Activated naive CD8-positive, alpha-beta T cell (primary cell): ENCODE data around the gene NRXN2.

Experiments
- H3K27ac Mint-ChIP-seq: one replicate; pipeline ENCODE4 v1.8.0; 2021; ENCODE audit warnings: mixed read lengths
- H3K27me3 Mint-ChIP-seq: one replicate; pipeline ENCODE4 v1.8.0; 2021; ENCODE audit warnings: mixed read lengths
- H3K36me3 Mint-ChIP-seq: one replicate; pipeline ENCODE4 v1.8.0; 2021; ENCODE audit warnings: mixed read lengths
- H3K4me1 Mint-ChIP-seq: one replicate; pipeline ENCODE4 v1.8.0; 2021; ENCODE audit warnings: low read depth, mixed read lengths
- H3K4me3 Mint-ChIP-seq: one replicate; pipeline ENCODE4 v1.8.0; 2021; ENCODE audit warnings: mild to moderate bottlenecking, mixed read lengths
- H3K9me3 Mint-ChIP-seq: one replicate; pipeline ENCODE4 v1.8.0; 2021; ENCODE audit warnings: low read depth, mixed read lengths

The NRXN2 gene

DNA sequence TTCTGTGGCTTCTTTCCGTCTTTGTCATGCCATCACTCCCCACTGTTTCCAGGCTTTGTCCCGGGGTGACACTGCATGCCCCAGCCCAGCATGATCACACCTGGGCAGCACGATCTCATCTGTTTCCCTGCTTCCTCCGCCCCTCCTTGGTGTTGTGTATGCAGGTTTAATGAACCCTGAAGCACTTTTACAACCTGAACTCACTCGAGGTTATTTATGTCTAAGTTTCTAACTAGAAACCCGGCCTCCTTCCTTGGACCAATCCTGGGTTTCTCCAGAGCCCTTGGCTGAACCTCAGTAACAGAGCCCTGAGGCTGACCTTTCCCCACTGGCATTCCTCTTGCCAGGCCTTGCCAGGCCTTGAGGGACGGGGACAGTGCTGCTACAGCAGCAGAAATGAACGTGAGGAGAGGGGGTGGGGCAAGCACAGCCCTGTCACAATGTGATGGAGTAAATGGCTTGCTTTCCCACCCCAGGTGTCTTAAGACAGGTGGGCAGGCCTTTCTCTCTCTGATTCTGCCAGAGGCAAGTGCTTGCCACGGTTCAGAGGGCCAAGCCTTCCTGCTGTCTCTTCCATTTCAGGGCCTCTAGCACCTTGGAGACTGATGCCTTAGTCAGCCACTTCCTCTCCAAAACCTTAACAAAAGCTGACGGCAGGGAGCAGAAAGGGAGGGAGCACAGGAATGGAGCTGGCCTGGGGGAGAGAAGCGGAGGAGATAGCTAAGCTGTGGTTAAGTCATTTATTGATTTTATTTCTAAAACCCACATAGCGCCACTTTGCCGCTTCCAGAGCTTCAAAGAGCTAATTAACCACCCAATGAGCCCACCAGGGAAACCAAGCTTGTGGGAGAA, 39.9 kb upstream of the NRXN2 start:
- peak overlapping the region; percentile 42 for H3K4me3 Mint-ChIP-seq
- H3K4me1 Mint-ChIP-seq, result peaks cover 86% of the 10 kb centered on the region

DNA sequence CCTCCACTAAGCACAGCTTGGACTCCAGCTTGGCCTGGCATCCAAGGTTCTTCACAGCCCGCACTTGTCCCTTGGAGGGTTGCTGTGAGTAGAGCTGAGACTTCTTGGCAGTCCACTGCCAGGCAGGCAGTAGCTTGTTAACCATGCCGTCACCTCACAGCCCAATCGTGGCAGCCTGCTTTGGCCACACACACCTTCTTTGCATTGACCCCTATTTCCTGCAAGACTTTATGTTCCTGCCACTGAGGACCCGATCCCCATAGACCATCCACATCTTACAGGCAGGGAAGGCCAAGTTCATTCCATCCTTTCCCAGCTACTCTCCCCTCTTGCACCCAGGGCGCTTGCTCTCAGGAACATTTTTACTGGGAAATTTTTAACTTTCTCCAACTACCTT, 39.3 kb upstream of the NRXN2 start:
- peak overlapping the region; percentile 82 for H3K27ac Mint-ChIP-seq
- no peaks in the 10 kb centered on the region for H3K27me3 Mint-ChIP-seq
- H3K9me3 Mint-ChIP-seq, result no peaks in the 10 kb centered on the region
- H3K4me3 Mint-ChIP-seq, result peak overlapping the region; percentile 42
- H3K4me1 Mint-ChIP-seq, result peaks cover 82% of the 10 kb centered on the region
- H3K36me3 Mint-ChIP-seq, result peaks cover 3% of the 10 kb centered on the region

More for the DNA sequence above, 39.9 kb upstream of the NRXN2 start:
- peak overlapping the region; percentile 82 for H3K27ac Mint-ChIP-seq
- H3K9me3 Mint-ChIP-seq, result no peaks in the 10 kb centered on the region
- no peaks in the 10 kb centered on the region for H3K27me3 Mint-ChIP-seq
- H3K36me3 Mint-ChIP-seq, result peaks cover 3% of the 10 kb centered on the region

DNA sequence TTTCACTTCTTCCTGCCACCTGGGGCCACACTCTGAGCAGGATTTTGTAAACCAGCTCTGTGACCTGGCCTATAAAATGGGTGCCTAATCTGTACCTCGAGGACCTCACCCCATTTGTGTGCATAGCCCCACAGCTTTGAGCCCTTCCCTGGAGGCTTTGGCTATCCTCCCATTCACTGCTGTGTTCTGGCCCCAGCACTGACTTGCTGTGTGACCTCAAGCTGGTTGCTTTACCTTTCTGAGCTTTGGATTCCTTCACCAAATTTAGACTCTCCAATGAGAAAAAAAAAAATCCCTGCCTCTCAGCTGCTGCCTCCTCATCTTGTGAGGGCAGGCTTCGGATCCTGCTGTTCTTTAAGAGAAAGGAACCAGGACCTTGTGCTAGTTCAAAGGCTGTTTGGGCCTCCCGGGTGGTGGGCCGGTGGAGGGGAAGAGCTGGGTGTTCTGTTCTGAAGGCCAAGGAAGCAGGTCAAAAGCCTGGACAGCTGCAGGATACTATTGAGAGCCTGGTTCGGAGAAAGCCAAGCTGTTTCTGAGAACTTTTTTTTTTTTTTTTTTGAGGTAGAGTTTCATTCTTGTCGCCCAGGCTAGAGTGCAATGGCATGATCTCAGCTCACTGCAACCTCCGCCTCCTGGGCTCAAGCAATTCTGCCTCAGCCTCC, 37.9 kb upstream of the NRXN2 start:
- H3K27ac Mint-ChIP-seq, result peak overlapping the region; percentile 84
- no peaks in the 10 kb centered on the region for H3K9me3 Mint-ChIP-seq
- peak overlapping the region; percentile 28 for H3K4me3 Mint-ChIP-seq
- no peaks in the 10 kb centered on the region for H3K27me3 Mint-ChIP-seq
- H3K36me3 Mint-ChIP-seq, result peaks cover 3% of the 10 kb centered on the region
- peaks cover 74% of the 10 kb centered on the region for H3K4me1 Mint-ChIP-seq

DNA sequence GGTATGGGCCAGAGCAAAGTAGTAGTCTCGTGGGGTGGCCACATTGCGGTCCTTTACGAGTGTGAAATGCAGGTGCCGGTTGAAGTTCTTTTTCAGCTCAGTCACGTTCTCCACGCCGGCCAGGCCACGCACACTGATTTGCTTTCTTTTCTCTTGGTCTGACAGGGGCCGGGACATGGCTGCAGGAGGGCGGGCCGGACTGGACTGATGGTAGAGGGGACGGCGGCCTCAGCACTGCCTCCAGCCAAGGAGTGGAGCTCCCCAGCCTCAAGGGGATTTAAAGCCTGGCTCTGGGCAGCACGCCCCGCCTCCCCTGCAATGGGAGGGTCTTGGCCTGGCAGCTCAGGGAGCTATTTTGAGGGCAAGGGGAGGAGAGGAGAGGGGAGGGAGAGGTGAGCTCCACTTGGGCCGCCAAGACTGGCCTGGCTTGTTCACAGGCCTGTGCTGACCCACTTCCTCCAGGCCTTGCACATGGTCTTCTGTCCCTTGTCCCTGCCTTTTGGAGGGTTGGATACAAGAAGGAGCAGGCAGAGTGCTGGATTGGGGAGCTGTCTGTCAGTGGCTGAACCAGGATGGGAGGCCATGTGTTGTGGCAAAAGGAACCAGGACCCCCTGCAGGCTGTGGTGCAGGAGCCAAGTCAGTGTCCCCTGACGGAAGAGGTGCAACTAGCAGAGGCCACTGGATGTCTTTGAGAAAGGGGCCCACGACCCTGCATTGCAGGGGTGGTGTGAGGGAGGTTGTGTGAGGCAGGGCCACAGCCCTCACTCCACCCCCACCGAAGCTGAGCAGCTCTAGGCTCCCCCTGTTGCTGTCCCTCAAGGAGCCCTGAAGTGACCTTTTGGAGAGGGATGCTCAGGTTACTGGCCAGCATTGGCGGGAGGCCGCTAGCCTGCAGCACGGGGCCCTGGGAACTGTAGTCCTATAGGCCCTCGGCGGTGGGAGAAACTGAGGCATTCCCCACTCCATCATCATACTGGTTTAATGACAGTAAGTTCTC, 37.0 kb upstream of the NRXN2 start, which contains the start of gene PYGM:
TSS of gene PYGM (minus strand) at position 253 of the 998 bp plus-strand sequence. CDS start at position 177, 76 bp downstream.
- Mint-ChIP-seq H3K4me1 (peaks cover 66% of the 10 kb centered on the region), H3K27me3 (no peaks in the 10 kb centered on the region), H3K9me3 (no peaks in the 10 kb centered on the region), H3K4me3 (peak within 1 kb of the TSS; percentile 28), H3K36me3 (peaks cover 3% of the 10 kb centered on the region), H3K27ac (peak within 1 kb of the TSS; percentile 84)

DNA sequence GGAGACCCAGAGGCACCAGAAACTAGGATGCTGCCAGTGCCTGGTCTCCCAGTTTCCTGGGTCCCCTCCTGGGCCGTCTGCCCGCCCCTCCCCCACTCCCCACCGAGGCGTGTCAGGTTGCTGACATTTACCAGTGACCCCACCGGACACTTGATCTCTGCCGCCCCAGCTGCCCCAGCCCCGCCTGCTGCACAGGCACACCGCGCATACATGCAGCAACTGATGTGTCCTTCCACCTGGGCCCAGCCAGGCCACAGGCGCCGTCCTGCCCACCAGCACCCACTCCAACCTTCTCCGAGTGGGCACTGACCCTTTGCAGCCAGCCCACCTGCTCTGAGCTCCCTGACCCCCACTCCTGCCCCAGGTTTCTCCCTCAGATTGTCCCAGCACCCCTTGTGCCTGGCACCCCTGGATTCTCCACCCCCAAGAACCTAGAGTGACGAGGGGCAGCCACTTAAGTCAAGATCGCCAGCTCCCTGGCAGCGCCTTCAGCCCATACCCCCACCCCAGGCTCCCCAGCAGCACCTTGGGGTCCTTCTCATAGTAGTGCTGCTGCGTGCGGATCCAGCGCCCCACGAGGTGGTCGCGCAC, 36.2 kb upstream of the NRXN2 start:
- Mint-ChIP-seq H3K27ac (peak overlapping the region; percentile 50), H3K4me1 (peaks cover 59% of the 10 kb centered on the region), H3K4me3 (no peak overlapping the region), H3K27me3 (no peaks in the 10 kb centered on the region), H3K36me3 (no peaks in the 10 kb centered on the region), H3K9me3 (no peaks in the 10 kb centered on the region)

DNA sequence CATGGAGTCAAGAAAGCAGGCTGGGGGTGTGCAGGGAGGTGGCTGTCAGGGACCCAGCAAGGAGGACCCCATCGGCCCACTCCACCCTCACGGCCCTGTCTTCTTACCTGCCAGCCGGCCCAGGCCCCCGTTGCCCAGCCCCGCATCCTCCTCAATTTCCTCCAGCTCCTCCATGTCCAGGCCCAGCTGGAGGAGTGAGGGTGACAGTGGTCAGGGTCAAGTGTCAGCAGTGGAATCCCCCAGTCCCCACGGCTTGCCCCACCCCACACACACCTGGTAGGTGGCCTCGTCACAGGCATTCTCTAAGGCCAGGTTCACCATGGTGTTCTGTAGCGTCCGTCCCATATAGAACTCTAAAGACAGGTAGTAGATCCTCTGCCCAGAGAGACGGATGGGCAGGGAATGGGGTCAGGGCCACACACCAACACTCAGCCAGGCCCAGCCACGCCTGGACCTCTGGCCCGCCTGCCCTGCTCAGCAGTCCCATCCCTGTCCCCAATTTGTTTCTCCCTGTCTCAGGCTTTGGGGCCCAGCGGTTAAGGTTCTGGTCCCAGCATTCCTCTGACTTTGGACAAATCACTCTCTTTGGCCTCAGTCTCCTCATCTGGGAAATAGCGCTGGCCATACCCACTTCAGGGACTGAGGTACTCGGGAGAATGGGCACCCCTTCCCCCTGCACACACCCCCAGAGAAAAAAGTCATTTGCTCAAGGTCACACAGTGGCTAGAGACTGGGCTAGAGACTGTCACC, 35.5 kb upstream of the NRXN2 start:
- Mint-ChIP-seq H3K4me1 (peaks cover 53% of the 10 kb centered on the region), H3K9me3 (no peaks in the 10 kb centered on the region), H3K27me3 (no peaks in the 10 kb centered on the region), H3K27ac (no peak overlapping the region), H3K36me3 (no peaks in the 10 kb centered on the region), H3K4me3 (no peak overlapping the region)

DNA sequence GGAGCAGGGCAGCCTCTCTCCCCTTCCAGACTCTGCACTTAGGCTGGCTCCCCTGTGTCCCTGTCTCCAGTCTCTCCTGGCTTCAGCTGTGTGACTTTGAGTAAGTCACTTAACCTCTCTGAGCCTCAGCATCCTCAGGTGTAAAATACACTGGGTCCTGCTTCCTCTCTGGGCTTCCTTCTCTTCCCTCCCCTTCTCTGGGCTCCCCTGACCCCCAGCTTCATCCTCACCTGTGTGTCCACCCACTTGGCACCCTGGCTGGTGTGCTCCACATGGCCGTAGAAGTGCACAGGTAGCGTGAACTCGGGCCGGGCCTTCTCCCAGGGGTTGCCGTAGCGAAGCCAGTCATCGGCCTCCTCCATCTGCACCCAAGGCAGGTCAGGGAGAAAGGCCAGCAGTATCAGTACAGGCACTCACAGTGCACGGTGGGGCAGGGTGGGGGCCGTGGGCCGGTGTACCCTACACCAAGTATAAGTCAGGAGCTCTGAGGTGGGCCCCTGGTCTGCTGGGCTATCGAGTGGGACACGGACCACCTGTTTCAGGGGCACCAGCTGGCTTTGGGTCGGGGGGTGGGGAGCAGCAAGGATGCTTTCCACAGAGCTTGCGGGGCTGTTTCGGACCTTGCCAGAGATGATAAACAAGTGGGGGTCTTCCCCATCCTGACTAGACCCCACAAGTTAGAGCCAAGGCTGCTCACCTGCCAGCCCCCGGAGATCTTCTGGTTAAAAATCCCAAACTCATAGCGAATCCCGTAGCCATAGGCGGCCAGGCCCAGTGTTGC, 34.7 kb upstream of the NRXN2 start:
- no peak overlapping the region for H3K27ac Mint-ChIP-seq
- no peaks in the 10 kb centered on the region for H3K27me3 Mint-ChIP-seq
- no peak overlapping the region for H3K4me3 Mint-ChIP-seq
- peaks cover 51% of the 10 kb centered on the region for H3K4me1 Mint-ChIP-seq
- no peaks in the 10 kb centered on the region for H3K9me3 Mint-ChIP-seq
- H3K36me3 Mint-ChIP-seq, result no peaks in the 10 kb centered on the region

DNA sequence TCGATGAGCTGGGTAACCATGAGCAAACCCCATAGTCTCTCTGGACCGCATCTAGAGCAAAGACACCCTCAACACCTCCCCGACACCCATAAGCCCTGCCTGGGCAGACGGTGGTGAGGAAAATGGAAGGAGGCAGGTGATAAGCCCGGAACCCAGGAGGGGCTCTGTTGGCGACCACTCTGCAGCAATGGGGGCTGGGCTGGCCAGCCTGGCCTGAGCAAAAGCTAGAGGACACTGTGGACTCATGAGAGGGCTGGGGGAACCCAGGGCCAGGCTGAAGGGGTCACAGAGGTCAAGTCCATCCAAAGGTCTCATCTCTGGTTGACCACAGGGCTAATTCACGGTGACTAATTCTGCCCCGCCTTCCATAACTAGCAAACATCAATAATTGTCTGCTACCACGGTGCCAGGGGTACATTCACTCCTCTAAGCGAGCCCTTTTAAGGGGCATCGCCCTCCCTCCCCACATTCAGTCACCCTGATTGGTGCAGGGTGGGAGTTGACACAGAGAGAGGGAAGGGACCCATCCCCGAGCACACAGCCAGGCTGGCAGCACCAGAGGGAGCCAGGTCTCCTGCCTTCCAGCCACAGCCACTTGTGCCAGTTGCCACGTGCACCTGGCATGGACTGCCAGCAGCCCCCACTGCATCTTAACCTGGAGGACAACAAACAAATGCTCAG, 32.8 kb upstream of the NRXN2 start:
- H3K27me3 Mint-ChIP-seq, result no peaks in the 10 kb centered on the region
- H3K4me1 Mint-ChIP-seq, result peaks cover 43% of the 10 kb centered on the region
- peaks cover 2% of the 10 kb centered on the region for H3K36me3 Mint-ChIP-seq
- no peak overlapping the region for H3K4me3 Mint-ChIP-seq
- H3K9me3 Mint-ChIP-seq, result no peaks in the 10 kb centered on the region
- no peak overlapping the region for H3K27ac Mint-ChIP-seq

DNA sequence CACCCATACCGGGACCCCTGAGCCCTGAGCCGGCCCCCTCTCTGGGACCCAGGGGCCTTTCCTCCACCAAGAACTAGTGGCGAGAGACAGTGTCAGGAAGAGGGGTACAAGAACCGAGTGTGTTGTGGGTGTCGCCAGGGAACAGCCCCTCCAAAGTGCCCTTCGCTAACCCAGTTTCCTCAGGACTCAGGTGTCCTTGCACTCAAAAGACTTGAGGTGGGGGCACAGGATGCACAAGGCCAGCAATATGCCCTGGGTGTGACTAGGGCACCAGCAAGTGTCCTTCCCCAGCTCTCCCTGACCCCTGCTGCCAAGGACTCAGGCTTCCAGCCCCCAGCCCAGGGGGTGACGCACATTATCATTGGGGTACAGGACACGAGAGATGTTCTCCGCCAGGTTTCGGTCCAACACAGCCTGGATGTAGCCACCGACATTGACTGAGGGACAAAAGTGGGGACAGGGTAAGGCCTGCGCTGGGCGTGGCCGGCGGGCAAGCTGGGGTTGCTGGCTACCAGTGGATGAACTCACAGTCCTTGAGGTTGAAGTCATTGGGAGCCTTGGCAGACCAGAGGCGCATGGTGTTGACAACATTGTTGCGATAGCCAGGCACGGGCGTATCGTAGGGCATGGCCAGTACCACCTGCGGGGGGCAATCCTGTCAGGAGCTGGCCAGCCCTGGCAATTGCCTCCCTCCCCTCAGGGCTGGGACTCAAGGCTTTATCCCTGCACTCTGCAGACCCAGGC, 32.1 kb upstream of the NRXN2 start:
- Mint-ChIP-seq H3K27me3 (no peaks in the 10 kb centered on the region), H3K4me1 (peaks cover 44% of the 10 kb centered on the region), H3K36me3 (peaks cover 2% of the 10 kb centered on the region), H3K9me3 (no peaks in the 10 kb centered on the region), H3K27ac (no peak overlapping the region), H3K4me3 (no peak overlapping the region)

DNA sequence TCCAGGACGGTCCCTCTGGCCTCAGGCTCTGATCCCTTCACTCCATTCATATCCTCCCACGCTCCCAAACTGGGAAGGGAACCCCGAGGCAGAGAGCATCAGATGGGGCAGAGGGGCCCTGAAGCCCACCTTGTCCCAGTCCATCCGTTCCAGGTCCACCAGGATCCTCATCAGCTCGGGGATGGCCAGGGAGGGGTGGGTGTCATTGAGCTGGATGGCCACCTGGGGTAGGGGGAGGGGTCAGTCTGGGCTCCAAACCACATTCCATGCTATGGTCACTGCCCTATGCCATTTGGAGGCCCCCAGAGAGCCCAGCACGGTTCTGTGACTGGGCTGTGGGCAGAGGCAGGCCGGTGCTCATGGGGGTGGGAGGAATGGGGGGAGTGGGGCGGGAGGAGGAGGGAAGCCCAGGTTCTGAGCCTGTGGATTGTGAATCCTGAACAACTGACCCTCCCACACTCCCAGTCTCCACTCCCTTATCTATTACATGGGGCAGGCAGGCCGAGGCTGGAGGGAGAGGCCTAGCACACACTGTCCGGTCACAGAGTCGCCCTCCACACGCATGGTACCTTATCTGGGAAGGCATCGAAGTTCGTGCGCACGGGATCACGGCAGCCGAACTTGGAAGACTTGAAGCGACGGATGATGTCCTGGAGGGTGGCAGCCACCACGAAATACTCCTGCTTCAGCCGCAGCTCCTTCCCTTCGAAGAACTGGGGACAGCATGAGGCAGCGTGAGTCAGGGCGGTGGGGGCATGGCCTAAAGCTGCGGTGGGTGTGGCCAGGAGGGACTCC, 31.3 kb upstream of the NRXN2 start:
- Mint-ChIP-seq H3K36me3 (peaks cover 2% of the 10 kb centered on the region), H3K27me3 (no peaks in the 10 kb centered on the region), H3K4me3 (no peak overlapping the region), H3K9me3 (no peaks in the 10 kb centered on the region), H3K4me1 (peaks cover 38% of the 10 kb centered on the region), H3K27ac (no peak overlapping the region)

DNA sequence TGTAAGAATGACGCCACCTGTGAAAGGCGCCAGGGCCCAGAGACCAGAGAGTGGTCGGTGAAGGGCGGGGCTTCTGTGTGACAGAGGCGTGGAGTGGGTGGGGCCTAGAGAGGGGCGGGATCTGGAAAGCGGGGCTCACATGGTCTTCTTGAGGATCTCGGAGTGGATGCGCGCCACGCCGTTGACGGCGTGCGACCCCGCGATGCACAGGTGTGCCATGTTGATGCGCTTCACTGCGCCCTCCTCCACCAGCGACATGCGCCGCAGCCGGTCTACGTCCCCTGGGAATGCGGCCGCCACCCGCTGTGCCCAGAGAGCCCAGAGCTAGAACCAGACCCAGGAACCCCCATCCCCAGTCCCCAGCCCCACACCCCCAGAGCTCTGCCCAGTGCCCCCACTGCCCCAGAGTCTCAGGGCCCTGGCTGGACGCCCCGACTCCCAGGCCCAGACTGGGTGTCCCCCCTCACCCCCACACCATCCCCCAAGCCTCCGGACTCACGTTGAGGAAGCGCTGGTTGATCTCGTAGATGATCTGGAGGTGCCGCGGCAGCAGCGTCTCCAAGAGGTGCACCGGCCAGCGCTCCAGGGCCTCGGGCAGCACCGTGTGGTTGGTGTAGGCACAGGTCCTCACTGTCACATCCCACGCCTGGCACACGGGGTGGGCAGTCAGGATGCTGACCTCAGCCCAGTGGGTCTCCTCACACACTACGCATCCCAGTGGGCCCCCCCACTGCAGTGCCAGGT, 30.6 kb upstream of the NRXN2 start:
- Mint-ChIP-seq H3K27ac (no peak overlapping the region), H3K36me3 (peaks cover 2% of the 10 kb centered on the region), H3K4me1 (peaks cover 32% of the 10 kb centered on the region), H3K9me3 (no peaks in the 10 kb centered on the region), H3K4me3 (no peak overlapping the region), H3K27me3 (no peaks in the 10 kb centered on the region)
